GM19193 (cell line): ENCODE data around the gene ITGB5.

ENCODE experiments used
- POLR2A ChIP-seq: IDR thresholded peaks from 4 replicates; pipeline ENCODE4 v1.6.1; 2011; ENCODE audit not compliant: insufficient read depth, insufficient read length; ENCODE audit errors: extremely low read depth

The ITGB5 gene

GRCh38 chr3:124786511-124787241 is 100.5 kb downstream of the ITGB5 start:
- no peak for TF ChIP-seq POLR2A

- TF ChIP-seq POLR2A: no peak
These were observed 101.2 kb downstream of the ITGB5 start for GRCh38 chr3:124785973-124786372.

- no peak for TF ChIP-seq POLR2A
These were observed 102.3 kb downstream of the ITGB5 start for GRCh38 chr3:124784686-124785382.

GRCh38 chr3:124783696-124784095 is 103.5 kb downstream of the ITGB5 start:
- no peak for TF ChIP-seq POLR2A

- no peak for TF ChIP-seq POLR2A
These were observed 105.4 kb downstream of the ITGB5 start for GRCh38 chr3:124781476-124782376.

- no peak for TF ChIP-seq POLR2A
These were observed 106.2 kb downstream of the ITGB5 start for GRCh38 chr3:124780761-124781475.

- no peak for TF ChIP-seq POLR2A
These were observed 106.8 kb downstream of the ITGB5 start for GRCh38 chr3:124780356-124780755.

GRCh38 chr3:124779751-124780191 is 107.4 kb downstream of the ITGB5 start:
- TF ChIP-seq POLR2A: no peak

- TF ChIP-seq POLR2A: no peak
These were observed 108.0 kb downstream of the ITGB5 start for GRCh38 chr3:124779116-124779515.

GRCh38 chr3:124777762-124778470 is 109.2 kb downstream of the ITGB5 start:
- no peak for TF ChIP-seq POLR2A

GRCh38 chr3:124776856-124777255 is 110.3 kb downstream of the ITGB5 start:
- no peak for TF ChIP-seq POLR2A

- no peak for TF ChIP-seq POLR2A
These were observed 111.3 kb downstream of the ITGB5 start for GRCh38 chr3:124775877-124776276.

- no peak for TF ChIP-seq POLR2A
These were observed 112.2 kb downstream of the ITGB5 start for GRCh38 chr3:124774841-124775402.

- no peak for TF ChIP-seq POLR2A
These were observed 112.8 kb downstream of the ITGB5 start for GRCh38 chr3:124774327-124774718.
